Nephron (organoid): ENCODE results near the gene WWOX.

ENCODE experiments used
- H3K27ac Mint-ChIP-seq, 3 experiments: 2 replicates each; pipeline ENCODE4 v1.8.0; 2020; ENCODE audit warnings: mixed read lengths in 3 of 3, mild to moderate bottlenecking in 2 of 3, moderate library complexity in 1 of 3
- H3K27me3 Mint-ChIP-seq: 2 replicates; pipeline ENCODE4 v1.8.0; 2021; ENCODE audit warnings: low read depth, mild to moderate bottlenecking, moderate library complexity, mixed read lengths
- H3K36me3 Mint-ChIP-seq: 2 replicates; pipeline ENCODE4 v1.8.0; 2020; ENCODE audit warnings: low read depth, mixed read lengths
- H3K4me1 Mint-ChIP-seq: 2 replicates; pipeline ENCODE4 v1.8.0; 2020; ENCODE audit warnings: mixed read lengths
- H3K4me3 Mint-ChIP-seq, 3 experiments: 2 replicates each; pipeline ENCODE4 v1.8.0; 2020; ENCODE audit warnings: mild to moderate bottlenecking in 3 of 3, mixed read lengths in 3 of 3, moderate library complexity in 2 of 3
- H3K9me3 Mint-ChIP-seq: 2 replicates; pipeline ENCODE4 v1.8.0; 2020; ENCODE audit warnings: mixed read lengths
- CTCF ChIP-seq, 3 experiments: fragments of 200-600 bp; sonication (generic); IDR thresholded peaks; one replicate each; pipeline ENCODE4 v1.5.0; 2021; ENCODE audit warnings: antibody characterized with exemption in 3 of 3; ENCODE audit not compliant: unreplicated experiment in 3 of 3

The WWOX gene

GRCh38 chr16:78194948-78195347, 95.5 kb downstream of the WWOX start:
- H3K27ac Mint-ChIP-seq: no peak overlapping the region
- no peak for TF ChIP-seq CTCF (IDR thresholded peaks at IDR 0.05; ENCODE audit: unreplicated experiment in 3 of 3)
- peaks cover 4% of the 10 kb centered on the region for H3K4me1 Mint-ChIP-seq
- H3K4me3 Mint-ChIP-seq: no peak overlapping the region
- no peaks in the 10 kb centered on the region for H3K9me3 Mint-ChIP-seq
- no peaks in the 10 kb centered on the region for H3K36me3 Mint-ChIP-seq
- no peaks in the 10 kb centered on the region for H3K27me3 Mint-ChIP-seq

GRCh38 chr16:78195797-78196196, 96.3 kb downstream of the WWOX start:
- Mint-ChIP-seq H3K4me3 (no peak overlapping the region), H3K27ac (no peak overlapping the region), H3K27me3 (no peaks in the 10 kb centered on the region), H3K4me1 (peaks cover 4% of the 10 kb centered on the region), H3K36me3 (no peaks in the 10 kb centered on the region), H3K9me3 (no peaks in the 10 kb centered on the region)
- no peak for TF ChIP-seq CTCF (IDR thresholded peaks at IDR 0.05; ENCODE audit: unreplicated experiment in 3 of 3)

DNA sequence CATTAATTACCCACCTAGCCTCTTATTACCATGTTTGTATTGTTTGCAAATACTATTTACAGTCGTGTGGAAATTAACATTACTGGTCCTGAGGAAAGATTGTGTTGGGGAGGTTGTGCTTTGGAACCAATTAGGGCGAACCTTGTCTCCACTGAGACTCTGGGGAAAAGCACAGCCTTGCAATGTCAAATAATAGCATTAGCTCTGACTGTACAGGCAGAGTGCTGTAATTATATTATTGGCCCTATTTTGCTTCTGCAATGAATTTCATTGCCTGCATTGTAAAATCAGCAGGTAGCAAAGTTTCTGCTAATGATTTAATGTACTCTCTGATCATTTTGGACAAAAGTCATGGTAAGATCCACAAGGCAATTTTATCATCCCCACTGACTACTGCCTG, 97.0 kb downstream of the WWOX start:
- no peak overlapping the region for H3K27ac Mint-ChIP-seq
- H3K27me3 Mint-ChIP-seq: no peaks in the 10 kb centered on the region
- no peaks in the 10 kb centered on the region for H3K36me3 Mint-ChIP-seq

GRCh38 chr16:78198288-78198687, 98.8 kb downstream of the WWOX start:
- H3K27me3 Mint-ChIP-seq: no peaks in the 10 kb centered on the region
- H3K4me1 Mint-ChIP-seq: peaks cover 4% of the 10 kb centered on the region
- H3K36me3 Mint-ChIP-seq: no peaks in the 10 kb centered on the region
- TF ChIP-seq CTCF (IDR thresholded peaks at IDR 0.05; ENCODE audit: unreplicated experiment in 3 of 3): no peak
- H3K9me3 Mint-ChIP-seq: no peaks in the 10 kb centered on the region
- H3K27ac Mint-ChIP-seq: no peak overlapping the region
- H3K4me3 Mint-ChIP-seq: no peak overlapping the region

More for the DNA sequence above, 97.0 kb downstream of the WWOX start:
- Mint-ChIP-seq H3K4me3 (no peak overlapping the region), H3K9me3 (no peaks in the 10 kb centered on the region), H3K4me1 (peaks cover 4% of the 10 kb centered on the region)
- TF ChIP-seq CTCF (IDR thresholded peaks at IDR 0.05; ENCODE audit: unreplicated experiment in 3 of 3): no peak

DNA sequence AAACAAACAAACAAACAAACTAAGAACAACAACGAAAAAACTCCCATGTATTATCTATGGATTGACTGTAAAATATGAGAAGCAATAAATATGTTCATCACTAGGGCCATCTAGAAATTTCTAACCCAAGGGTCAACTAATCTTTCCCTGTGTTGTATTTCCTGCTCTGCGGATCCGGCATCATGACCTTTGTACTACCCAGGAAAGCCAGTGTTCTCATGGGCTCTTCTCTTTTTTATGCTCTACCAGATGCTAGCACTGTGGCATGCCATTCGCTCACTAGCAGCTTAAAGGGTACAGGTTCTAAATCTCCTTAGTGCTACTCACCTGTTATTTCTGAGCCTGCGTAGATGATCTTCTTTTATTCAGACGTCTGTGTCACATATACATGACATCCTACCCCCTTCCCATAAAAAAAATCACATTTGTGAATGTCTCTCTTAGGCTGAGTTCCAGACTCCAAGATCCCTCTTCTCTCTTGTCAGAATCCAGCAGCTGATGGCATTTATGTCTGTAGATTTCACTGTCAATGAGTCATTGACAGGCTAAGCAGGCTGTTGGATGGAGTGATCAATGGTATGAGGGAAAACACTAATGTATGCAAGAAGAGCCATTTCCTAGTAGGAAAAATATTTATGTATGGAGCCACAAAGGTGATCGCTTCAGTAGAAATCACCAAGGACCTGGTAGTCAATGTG, 100.0 kb downstream of the WWOX start:
- no peak overlapping the region for H3K27ac Mint-ChIP-seq
- H3K4me3 Mint-ChIP-seq: no peak overlapping the region
- peaks cover 4% of the 10 kb centered on the region for H3K4me1 Mint-ChIP-seq
- no peak for TF ChIP-seq CTCF (IDR thresholded peaks at IDR 0.05; ENCODE audit: unreplicated experiment in 3 of 3)
- no peaks in the 10 kb centered on the region for H3K27me3 Mint-ChIP-seq
- H3K36me3 Mint-ChIP-seq: no peaks in the 10 kb centered on the region
- H3K9me3 Mint-ChIP-seq: no peaks in the 10 kb centered on the region

DNA sequence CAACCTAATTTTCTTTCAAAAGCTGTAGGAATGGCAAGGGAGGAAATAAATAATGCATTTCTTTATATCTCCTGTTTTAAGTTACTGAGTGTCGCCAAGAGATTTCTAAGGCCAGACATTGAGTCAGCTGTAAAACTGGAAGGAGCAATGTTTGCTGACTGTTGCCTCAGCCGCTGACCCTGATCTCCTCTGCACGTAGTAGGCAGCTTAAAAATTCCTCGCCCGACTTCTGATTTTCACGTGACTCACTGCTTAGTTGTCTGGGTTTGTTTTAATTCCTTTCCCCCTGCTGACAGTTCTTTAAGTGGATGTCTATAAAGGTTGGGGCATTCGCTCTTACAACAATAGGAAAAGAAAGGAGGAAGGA, 100.6 kb downstream of the WWOX start:
- Mint-ChIP-seq H3K27me3 (no peaks in the 10 kb centered on the region), H3K36me3 (no peaks in the 10 kb centered on the region), H3K9me3 (no peaks in the 10 kb centered on the region), H3K4me1 (peaks cover 4% of the 10 kb centered on the region), H3K27ac (no peak overlapping the region), H3K4me3 (no peak overlapping the region)
- TF ChIP-seq CTCF (IDR thresholded peaks at IDR 0.05; ENCODE audit: unreplicated experiment in 3 of 3): no peak
